CD4-positive, alpha-beta T cell treated with Interleukin-4 for 4 hours (primary cell): ENCODE results near the gene APBA3.
A peak's percentile ranks its signal among the peaks of the same experiment; 100 is the strongest.

Experiments
- DNase-seq: peaks from one replicate; pipeline ENCODE4 v3.0.0-alpha.2; 2020

Gene APBA3, protein sequence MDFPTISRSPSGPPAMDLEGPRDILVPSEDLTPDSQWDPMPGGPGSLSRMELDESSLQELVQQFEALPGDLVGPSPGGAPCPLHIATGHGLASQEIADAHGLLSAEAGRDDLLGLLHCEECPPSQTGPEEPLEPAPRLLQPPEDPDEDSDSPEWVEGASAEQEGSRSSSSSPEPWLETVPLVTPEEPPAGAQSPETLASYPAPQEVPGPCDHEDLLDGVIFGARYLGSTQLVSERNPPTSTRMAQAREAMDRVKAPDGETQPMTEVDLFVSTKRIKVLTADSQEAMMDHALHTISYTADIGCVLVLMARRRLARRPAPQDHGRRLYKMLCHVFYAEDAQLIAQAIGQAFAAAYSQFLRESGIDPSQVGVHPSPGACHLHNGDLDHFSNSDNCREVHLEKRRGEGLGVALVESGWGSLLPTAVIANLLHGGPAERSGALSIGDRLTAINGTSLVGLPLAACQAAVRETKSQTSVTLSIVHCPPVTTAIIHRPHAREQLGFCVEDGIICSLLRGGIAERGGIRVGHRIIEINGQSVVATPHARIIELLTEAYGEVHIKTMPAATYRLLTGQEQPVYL

DNA sequence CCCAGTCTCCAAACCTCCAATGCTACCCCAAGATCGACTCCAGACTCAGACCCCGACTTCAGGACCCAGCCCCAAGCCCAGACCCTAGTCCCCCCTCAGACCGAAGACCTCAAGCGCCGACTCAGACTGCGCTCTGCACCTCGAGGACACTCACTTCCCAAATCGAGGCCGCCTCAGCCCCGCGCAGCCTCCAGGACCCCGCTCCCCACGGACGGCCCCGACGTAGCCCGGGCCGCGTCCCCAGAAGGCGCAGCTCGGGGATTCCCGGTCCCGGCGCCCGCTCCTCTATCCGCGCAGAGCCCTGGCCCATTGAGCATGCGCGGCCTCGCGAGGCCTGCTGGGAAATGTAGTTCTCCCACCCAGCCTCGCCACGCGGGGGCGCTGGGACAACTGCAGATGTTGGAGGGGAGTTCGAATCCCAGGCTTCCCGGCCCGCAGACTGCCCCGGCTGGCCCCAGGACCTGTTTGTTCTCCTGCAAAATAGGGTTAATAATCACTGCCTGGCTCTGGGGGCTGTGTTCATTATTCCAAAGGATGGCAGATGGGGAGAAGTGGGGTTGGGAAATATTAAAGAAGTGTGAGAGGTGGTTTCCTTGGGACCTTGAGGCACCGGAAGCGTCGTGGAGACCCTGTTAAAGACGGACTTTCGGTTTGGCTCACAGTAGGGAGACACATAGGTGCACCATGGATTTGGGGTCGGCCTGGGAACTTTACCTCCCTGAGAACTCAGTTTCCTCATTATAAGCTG is at the start of gene APBA3:
TSS of gene APBA3 (minus strand) at position 311 of the 748 bp plus-strand sequence. CDS start 1,428 bp downstream, outside the sequence.
- DNase-seq, result peak; percentile 91

DNA sequence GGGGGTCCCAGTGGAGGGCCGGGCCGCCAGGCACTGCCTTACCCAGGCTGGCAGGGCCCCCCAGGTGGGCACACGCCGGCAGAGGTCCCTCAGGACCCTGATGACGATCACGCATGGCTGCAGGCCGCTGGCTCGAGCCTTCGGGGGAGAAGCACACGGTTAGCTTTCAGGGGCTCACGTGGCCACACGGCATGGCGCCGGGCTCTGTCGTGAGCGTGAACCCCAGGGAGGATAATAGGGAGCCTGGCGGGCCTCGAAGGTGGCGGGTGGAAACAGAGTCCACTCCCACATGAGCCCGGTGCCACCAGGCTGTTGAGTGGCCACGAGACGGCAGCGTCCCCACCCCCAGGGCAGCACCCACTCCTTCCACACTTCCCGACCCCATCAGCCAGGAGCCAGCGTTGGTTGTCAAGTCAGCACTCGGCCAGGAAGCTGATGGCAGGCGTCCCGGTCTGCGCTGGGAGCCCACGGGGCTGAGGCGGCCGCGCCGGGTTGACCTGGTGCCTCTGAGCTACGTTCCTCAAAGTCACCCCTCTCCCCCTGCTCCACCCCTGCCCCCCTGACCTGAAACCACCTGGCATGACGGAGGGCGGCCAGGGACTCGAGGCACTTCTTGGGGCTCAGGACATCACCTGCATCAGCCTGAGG is 49.3 kb upstream of the APBA3 start:
- DNase-seq, result no peak

DNA sequence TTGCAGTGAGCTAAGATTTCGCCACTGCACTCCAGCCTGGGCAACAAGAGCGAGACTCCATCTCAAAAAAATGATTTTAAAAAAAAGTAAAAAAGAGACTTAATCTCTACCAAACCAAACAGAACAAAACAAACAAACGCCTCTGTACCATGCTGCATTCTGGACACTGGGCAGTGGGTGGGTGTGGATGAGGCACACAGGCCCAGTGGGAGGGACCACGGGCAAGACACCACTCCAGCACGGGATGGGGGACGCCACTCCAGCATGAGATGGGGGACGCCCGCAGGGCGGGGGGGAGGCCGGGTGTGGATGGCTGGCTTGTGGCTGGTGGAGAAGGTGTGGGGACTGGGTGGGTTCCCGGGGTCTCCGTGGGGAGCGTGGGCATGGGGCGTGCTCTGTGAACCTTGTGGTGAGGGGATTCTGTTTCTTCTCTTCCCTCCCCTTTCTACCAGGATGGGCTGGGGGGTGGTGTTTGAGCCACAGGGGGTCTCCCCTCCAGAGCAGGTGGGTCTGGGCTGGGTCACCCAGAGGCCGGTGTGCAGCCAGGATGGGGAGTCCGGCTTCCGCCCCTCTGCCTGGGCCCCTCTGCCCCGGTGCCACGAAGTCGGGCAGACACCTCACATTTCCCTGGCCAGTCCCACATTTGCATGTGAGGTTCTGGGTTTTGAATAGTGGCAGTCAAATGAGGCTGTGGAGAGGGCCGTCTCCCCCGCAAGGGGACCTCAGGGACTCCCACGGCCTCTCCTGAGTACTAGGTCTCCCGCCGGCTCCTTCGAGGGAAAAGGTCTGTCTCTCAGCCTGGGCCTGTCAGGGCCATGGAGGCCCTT is 48.6 kb upstream of the APBA3 start:
- no peak for DNase-seq

DNA sequence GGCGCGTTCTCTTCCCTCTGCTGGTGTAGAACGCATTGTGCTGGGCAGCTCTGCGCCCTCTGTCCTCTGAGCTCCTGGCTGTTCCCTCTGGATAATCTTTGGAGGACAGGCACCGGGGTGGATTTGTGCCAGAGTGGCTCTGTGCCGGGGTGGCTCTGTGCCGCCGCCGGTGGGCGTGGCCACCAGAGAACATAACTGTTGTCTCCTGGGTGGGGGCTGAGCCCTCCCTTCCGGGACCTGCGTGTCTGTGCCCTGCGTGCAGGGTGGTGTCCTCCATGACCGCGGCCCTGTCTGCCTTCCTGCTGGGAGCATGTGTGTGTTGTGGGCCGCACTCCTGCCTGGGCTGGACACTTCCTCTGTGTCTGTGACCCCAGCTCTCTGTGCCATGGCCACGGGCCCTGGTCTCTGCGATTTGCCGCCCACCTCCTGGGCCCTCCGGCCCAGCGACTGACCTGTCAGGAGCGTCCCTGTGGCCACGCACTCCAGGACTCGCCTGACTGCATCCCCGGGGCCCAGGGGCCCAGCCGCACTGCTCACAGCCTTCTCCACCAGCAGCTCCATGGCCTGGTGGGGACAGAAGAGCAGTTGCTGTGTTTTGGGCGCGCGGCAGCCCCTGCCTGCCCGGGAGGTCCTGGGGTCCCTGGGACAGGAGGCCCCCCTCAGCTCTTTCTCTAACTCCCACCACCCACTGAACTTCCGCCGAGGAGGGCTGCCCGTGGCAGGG is 47.1 kb upstream of the APBA3 start:
- no peak for DNase-seq

DNA sequence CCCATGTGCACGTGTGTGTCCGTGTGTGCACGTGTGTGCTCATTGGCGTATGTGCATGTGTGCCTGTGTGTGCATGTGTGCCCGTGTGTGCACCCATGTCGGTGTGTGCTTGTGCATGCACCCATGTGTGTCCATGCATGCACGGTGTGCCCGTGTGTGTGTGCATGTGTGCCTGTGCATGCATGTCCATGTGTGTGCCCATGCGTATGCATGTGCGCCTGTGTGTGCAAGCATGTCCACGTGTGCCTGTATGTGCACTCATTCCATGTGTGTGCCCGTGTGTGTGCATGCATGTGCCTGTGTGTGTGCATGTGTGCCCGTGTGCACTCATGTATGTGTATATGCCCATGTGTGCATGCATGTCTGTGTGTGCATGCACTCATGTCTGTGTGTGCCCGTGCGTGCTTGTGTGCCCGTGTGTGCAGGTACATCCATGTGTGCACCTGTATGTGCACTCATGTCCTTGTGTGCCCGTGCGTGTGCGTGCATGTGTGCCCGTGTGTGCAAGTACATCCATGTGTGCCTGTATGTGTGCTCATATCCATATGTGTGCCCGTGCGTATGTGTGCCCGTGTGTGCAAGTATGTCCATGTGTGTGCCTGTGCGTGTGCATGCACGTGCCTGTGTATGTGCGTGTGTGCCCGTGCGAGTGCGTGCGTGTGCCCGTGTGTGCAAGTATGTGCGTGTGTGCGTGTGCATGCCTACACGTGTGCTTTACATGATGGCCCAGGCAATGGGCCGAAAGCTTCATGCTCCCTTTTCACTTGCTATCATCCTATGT is 46.3 kb upstream of the APBA3 start:
- DNase-seq, result no peak

DNA sequence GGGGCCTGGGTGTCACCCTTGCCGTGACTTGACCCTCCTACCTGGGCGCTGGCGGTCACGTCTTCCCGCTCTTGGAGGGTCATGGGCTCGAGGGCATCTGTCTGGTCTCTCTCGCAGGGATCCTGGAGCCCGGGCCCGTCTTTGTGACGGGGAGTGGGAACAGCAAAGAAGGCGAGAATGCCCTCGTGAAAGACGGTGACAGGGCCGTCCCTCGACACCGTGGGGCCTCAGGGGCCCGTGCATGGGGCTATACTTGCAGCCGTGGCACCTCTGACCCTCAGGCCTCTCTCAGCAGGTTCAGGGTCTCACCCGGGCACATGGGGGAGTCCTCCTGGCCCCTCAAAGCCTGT is 45.6 kb upstream of the APBA3 start:
- no peak for DNase-seq

DNA sequence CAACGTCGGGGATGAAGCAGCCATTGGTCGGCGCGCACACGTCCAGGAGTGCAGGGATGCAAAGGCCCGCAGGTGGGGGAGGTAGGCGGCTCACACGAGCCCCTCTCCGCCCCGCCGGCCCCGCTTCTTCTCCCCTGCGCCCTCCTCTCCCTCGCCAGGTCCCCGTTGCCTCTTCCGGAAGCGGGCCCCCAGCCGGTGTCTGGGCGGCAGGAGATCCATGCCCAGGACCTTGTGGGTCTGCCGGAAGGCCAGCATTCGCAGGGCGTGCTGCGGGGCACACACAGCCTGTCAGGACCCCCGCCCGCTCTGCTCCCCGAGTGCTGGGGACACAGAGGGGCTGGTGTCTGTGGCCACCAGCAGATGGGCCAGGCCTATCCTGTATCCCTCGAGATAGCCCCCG is 44.4 kb upstream of the APBA3 start:
- DNase-seq, result no peak

DNA sequence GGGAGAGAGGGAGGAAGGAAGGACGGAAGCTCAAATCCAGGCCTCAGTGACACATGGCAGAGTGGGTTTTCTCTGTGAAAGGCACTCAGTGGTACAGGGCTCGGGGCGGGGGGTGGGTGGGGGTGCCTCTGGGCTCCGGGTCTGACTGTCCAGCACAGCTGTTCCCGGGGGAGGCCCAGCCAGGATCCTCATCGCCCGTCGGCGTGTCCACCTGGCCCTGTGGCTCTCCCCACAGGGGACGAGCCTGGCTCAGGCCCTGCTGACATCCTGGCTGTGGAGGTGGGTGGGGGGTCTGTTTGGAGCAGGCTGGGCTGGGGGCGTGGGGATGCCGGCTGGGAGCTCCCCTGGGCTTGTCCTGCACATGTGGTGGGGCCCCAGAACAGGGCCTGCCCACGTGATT is 42.9 kb upstream of the APBA3 start:
- no peak for DNase-seq

DNA sequence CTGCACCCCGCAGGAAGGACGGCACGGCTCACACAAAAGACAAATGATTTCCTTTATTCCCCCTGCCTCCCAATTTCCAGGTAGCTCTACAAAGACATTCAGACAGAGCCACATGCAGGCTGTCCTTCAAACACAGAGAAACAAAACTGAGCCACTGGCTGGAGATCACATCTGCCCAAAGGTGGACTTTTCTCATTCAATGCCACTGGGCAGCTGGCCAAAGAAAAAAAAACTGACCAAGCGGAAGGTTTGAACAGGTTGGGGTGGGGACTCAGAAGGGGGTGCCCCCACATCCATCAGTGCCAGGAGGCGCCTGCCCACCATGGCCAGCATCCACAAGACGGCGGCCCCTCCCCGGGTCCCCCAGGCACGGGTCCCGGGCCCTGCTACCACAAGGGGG is 42.5 kb upstream of the APBA3 start:
- no peak for DNase-seq

DNA sequence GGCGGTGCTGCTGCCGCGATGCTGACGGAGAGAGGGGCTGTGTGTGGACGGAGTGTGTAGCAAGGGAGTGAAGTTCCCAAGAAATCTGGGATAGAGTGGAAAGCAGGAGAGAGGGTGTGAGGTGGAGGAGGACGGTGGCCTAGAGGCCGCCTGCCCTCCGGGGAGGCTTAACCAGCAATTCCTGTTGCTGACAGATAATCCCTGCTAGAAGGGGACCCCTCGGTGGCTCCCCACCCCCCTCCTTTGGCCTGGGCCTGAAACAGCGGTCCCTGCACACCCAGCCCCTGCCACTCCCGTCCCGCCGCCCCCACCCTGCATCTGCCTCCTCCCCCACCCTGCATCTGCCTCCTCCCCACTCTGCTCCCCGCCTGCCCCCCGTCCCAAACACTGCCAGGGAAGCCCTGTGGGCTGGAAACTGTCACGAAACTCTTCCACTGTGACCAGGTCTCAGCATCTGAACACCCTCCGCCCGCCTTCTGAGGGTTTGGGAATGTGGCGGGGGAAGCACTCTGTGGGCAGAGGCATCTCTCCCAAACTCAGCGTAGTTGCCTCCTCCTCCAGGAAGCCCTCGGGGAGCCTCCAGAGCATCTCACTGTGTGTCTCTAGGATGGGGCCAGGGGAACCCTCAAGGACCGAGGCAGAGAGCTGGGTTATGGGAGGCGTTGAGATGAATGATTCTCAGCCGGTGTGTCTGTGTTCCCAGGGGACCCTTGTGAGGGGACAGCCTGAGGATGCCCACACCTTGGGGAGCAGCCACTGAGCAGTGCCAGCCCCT is 41.8 kb upstream of the APBA3 start:
- no peak for DNase-seq

DNA sequence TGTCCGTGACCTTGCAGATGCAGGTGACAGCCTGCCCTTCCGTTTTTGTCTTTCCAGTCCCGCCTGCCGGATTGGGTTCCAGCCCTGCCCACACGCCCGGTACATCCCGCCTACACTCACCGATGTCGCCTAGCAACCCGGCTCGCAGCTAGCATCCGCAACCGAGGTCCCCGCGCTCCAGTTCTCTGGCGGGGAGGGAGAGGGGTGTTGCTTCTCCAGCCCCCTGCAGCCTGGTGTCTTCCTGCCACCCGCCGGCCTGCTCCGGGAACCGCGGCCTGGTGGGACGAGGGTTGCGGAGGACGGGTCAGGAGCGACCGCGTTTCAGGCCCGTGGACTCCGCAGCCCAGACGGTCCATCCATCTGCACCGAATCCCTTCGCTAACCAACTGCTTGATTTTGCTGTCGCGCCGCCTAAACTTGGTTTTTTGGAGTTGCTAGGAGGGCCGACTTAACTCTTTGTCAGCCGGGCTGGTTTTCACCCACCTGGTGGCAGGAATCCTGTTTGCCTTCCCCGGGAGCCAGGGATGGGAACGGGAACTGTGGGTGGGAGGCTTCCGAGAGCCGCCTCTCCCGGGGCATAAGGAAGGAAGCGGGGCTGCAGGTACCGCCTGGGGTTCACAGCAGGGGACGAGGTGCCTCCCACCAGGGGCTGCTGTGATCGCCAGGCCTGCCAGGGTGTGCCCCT is 40.1 kb upstream of the APBA3 start:
- DNase-seq, result peak; percentile 46

DNA sequence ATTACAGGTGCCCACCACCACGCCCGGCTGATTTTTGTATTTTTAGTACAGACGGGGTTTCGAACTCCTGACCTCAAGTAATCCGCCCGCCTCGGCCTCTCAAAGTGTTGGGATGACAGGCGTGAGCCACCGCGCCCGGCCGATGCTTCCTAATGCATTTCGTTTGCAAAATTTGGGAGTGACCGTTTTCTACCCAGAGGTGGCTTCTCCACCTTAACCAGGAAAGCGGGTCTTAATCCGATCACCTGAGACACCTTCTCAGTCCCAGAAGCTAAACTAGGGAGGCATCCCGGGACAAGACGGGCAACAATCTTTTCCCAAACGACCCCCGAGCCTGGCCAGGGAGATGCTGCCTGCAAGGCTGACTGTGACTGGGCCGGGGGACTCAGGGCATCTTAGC is 39.5 kb upstream of the APBA3 start:
- no peak for DNase-seq

DNA sequence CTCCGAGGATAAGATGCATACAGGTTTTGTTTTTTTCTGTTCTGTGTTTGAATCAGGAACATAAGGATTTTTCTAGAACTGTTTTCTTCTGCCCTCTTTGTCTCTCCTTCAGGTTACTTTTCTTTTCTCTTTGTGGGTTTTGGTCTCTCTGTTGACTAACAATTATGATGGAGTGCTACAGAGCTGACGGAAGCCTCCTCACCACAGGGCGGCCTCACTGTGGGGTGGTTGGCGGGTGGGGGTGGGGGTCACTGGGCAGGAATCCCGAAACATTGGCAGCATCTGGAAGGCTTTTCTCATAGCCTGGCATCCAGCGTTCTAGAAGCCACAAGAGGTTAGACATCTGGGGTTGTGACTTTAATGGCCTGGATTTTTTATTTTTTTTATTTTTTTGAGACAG is 36.6 kb upstream of the APBA3 start:
- DNase-seq, result peak; percentile 58

DNA sequence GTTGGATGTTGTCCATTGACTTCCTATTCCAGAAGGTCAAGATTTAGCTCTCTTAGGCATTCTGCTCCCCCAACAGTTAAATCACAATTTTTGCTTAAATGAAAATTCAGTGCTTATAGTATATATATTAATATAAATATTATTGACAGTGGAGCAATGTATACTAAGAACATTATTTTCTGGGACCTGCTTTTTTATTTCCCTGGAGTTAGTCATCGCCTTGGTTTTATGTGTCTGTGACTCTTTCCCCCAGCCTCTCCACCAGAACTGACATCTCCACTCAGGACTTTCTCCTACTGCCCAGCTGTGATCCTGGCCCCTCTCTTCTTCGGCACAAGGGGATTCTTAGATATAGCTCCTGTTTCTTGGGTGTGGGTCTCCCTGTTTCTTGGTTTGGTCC is 34.9 kb upstream of the APBA3 start:
- DNase-seq, result no peak

DNA sequence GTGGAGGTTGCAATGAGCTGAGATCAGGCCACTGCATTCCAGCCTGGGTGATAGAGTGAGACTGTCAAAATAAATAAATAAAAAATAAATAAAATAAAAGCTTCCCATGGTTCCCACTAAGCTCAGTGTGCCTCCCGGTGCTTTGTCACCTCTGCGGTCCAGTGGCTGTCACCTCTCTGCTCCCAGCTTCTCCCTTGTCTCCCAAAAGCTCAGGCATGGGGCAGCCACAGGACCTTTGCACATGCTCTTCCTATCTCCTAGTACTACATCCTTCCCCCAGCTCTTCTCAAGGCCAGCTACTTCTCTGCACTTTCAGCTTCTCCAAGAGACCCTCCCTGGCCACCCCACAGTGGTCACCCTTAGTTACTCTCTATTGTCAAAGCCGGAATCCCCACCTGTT is 32.3 kb upstream of the APBA3 start:
- no peak for DNase-seq

DNA sequence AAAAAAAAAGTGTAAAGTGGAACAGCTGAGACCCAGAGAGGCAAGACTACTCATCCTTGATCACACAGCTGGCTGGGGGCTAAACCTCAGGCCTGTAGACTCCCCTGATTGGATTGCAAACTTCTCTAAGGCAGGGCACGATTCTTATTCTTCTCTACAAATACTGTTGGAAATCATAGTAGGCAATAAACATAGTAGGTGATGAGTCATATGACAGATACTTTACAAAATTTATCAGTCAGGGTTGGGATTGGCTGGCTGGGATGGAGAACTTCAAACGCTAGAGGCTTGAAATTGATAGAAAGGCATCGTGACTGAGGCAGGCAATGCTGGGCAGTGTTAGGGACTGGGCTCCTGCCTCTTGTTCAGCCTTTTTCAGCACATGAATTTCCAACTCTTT is 30.6 kb upstream of the APBA3 start:
- no peak for DNase-seq

DNA sequence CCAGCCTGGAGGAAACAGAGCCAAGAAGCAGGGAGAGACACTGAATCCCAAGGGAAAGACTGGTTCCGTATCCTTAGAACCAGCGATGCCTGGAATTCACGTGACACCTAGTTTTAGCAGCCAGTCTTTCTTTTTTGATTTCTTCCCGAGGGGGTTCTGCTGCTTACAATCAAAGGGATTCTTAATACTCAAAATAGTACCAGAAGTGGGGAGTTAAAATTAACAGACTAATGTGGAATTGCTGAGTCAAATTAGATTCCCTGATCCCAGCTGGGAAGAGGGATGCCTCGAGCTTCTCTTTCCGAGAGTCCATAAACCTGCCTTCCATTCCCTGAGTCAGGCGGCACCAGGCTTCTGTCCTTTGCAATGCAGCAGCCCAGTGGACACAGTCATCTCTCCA is 29.4 kb upstream of the APBA3 start:
- no peak for DNase-seq

DNA sequence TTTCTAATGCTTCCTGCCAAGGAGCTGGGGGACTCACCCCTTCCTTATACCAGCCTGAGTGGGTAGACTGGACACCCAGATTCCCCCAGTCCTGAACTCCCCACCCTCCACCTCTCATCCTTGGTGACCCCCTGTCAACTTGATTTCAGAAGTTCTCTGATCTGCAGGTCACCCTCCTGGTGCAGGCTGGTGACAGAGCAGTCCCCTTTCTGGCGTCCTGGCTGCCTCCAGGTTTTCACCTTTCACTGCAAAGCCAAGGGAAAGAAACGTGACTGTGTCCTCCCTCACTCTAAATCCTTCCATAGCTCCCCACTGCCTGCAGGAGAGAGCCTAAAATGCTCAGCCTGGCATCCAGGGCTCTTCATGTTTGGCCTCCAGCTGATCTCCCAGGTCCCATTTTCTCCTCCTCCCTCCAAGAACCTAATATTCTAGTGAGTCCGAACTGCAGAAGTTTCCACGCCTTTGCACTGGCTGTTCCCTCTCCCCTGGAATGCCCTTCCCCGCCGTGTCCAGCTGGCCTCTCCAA is 28.8 kb upstream of the APBA3 start:
- DNase-seq, result no peak

DNA sequence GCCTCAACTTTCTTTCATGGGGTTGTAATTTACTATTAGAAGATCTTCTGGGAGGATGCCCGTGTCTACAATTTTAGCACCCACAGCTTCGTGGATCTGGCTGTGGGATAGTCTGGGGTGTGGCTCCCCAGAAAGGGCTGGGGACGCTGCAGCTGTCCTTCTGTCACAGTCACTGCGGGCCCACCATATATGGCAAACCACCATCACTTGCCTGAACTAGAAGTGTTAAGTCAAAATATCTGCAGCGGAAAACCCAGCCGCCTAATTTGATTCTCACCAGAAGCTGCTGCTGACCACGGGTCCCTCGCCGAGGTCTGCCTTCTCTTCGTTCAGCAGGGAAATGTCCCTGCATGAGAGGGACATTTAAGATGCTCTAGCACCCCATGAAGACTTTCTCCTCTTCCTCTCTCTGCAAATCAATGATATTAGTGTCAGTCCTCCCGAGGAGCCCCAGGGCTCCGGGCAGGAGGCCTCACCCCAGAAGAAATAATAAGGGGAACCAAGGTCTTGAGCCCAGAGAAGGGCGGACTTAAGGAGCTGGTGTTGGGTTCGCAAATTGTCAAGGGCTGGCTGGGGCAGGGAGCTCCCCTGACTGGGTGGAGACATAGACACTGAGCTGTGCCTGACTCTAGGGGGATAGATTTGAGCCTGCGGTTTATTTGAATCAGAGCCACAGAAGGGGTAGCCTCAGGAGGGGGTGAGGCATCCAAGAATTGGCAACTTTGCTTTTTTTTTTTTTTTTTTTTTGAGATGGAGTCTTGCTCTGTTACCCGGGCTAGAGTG is 27.7 kb upstream of the APBA3 start:
- DNase-seq, result peak; percentile 57
